ENCODE measurements around the gene SNTN.

Gene SNTN

DNA sequence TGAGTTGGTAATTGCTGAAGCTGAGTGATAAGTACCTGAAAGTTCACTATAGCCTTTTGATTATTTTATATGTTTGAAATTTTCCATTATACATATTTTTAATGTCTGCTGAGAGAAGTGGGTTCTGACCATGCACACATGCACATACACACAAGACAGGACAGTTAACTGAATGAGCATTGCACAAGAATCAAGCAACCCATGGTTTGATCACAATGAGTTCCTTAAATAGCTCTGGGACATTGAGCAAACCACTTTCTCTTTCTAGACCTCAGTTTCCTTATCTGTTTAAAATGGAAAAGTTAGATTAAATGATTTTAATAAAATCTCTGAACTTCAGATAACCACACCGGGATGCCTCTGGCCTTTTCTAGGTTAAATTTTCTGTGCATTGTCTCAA is 26.7 kb downstream of the SNTN start:
- no peak for DNase-seq

DNA sequence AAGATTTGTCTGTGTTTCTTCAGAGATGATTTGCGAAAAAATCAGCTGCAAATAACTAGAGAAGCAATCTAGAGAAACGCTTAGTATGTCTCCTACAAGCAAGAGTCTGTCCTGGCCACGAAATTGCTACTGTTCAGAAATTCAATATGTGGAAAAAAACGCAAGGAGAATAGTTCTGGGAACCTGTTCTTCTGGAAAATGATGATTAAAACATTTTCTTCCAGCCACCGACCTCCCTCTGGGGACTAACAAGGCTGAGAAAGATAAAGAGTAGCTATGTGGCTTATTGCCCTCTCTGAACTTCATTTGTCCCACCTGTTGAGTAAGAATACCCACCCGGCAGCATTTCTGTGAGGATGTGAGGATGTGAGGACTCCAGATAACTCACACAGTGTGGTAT is 31.6 kb downstream of the SNTN start:
- no peak for DNase-seq

- DNase-seq, result no peak
Observed at GRCh38 chr3:63685340-63685739, 32.9 kb downstream of the SNTN start.

GRCh38 chr3:63687278-63688225 is 35.1 kb downstream of the SNTN start:
- DNase-seq, result no peak

GRCh38 chr3:63689285-63689684 is 36.8 kb downstream of the SNTN start:
- DNase-seq, result no peak

GRCh38 chr3:63693351-63693750 is 40.9 kb downstream of the SNTN start:
- DNase-seq, result no peak

DNA sequence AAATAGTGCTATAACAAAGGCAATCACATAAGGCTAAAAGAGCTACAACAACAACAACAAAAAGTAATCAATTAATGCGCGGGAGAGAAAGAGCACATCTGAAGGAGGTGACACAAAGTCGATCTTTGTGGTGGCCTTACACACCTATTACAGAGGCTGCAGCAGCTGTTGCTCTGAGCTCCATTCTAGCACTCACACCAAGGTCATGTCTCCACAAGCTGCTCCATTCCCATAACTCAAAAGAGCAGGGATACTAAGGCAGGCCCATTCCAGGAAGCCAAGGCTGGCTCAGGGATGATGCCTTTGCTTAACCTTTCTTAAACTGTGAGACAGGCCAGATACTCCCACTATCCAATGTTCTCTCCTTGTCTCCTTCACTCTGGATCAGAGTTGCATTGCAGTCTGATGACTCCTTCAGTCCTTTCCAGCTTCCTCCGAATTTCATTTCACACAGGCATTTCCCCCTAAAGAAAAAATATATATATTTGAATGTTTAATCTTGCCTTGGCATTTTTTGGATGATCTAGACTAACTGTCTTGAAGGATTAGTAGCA is 52.7 kb downstream of the SNTN start:
- DNase-seq, result no peak

DNA sequence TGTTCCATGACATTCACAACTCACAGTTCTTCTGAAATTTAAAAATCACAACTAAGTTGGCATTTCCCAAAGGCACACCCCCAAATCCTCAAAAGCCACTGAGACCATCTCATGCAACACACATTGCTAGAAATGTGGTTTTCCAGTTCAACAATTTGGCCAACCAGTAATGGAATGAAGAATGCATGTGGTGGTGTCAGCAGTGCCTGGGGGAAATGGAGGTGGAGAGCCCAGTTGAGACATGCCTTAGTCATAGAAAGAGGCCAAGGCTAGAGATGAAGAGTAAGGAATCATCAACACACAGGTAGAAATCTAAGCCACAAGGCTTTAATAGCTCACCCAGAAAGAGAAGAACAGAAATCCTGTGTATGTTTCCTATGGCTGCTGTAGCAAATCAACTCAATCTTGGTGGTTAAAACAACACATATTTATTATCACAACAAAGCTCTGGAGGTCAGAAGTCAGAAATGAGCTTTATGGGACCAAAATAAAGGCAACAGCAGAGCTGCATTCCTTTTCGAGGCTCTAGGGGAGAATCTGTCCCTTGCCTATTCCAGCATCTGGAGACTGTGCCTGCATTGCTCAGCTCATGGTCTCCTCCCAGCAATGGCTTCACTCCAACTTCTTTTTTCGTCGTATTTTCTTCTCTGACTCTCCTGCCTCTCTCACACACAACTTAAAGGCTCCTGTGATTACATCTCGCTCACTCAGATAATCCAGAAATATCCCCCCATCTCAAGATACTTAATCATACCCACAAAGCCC is 54.0 kb downstream of the SNTN start:
- DNase-seq, result no peak

GRCh38 chr3:63707731-63708130 is 55.3 kb downstream of the SNTN start:
- DNase-seq, result no peak

DNA sequence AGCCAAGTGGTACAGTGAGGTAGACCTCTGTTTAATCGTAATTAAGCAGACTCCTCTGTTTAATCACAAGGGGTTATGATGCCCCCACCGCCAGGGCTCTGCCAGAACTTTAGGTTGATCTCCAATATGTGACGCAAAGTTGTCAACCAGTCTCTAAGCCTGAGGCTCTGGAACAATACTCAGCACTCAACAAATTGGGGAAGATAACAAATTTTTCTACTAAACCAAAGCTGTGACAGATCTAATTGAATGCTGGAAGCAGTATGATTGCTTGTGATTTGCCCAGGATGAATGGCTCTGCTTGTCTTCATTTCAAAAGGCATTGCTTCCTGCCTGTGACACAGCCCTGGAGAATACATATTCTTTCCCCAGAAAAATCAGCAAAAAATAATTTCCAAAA is 57.1 kb downstream of the SNTN start:
- DNase-seq, result no peak
